A549 (cell line): ENCODE results near the gene GMEB2. TPM values are rescaled to one million over a fixed set of nuclear protein-coding genes. Genes with fewer than 3 reads are reported as not detected.

ENCODE experiments used
- ATAC-seq, 2 experiments: fragments of 200-7000 bp in 1 of 2; fragments of >200 bp in 1 of 2; cut with Nextera tagmentation in 1 of 2; cut with Tn5 transposase in 1 of 2; 3 replicates each; pipeline versions ENCODE4 v1.8.0 to v1.9.1; 2018 to 2020; ENCODE audit warnings: mild to moderate bottlenecking in 1 of 2, moderate library complexity in 1 of 2
- CTCF ChIA-PET: fragments of 300-600 bp; sonication (Branson Sonifier 250); formaldehyde crosslinking; extraction: SDS; loops from one replicate; lab custom pipeline; 2021; ENCODE audit warnings: antibody characterized with exemption, inconsistent platforms; lab: Yijun Ruan, JAX
- POLR2A ChIA-PET: fragments of 350-600 bp; formaldehyde crosslinking; extraction: SDS; loops from one replicate; lab custom pipeline; 2021; ENCODE audit warnings: antibody characterized with exemption, inconsistent platforms; lab: Yijun Ruan, JAX
- DNase-seq, 2 experiments: peaks; one replicate each; pipeline versions ENCODE4 v3.0.0 to v3.0.0-alpha.2; 2011 to 2016; ENCODE audit warnings: low read depth in 1 of 2, low spot score in 1 of 2
- FAIRE-seq: peaks from 2 replicates; lab custom pipeline; 2011; peaks lifted over from hg19 to GRCh38; lab: Jason Lieb, UNC
- H3K27ac ChIP-seq, 2 experiments: fragments of >200 bp; sonication (Bioruptor Twin); formaldehyde crosslinking; 3 replicates each; pipeline ENCODE4 v1.5.1; 2016 to 2017
- H3K4me1 ChIP-seq: fragments of >200 bp; sonication (Bioruptor Twin); formaldehyde crosslinking; 3 replicates; pipeline ENCODE4 v1.6.1; 2016
- H3K4me2 ChIP-seq: fragments of >200 bp; sonication (Bioruptor Twin); formaldehyde crosslinking; 3 replicates; pipeline ENCODE4 v1.6.1; 2016
- H3K4me3 ChIP-seq: fragments of >200 bp; sonication (Bioruptor Twin); formaldehyde crosslinking; 3 replicates; pipeline ENCODE4 v1.5.1; 2016
- H3K9me3 ChIP-seq: fragments of >200 bp; sonication (Bioruptor Twin); formaldehyde crosslinking; 3 replicates; pipeline ENCODE4 v1.6.1; 2016
- ATOH8 ChIP-seq: fragments of 250-450 bp; sonication (Bioruptor Pico); IDR thresholded peaks from 2 replicates; pipeline ENCODE4 v1.5.0; 2020; ENCODE audit warnings: low read depth, mild to moderate bottlenecking, moderate library complexity
- CBX8 ChIP-seq: fragments of 200-600 bp; sonication (generic); IDR thresholded peaks from 2 replicates; pipeline ENCODE4 v1.6.1; 2016
- CEBPB ChIP-seq, 2 experiments: fragments of >200 bp in 1 of 2; sonication (Bioruptor Twin) in 1 of 2; formaldehyde crosslinking in 1 of 2; IDR thresholded peaks; 2 replicates each; pipeline ENCODE4 v1.6.1; 2012 to 2016
- CTCF ChIP-seq: fragments of >200 bp; sonication (Bioruptor Twin); formaldehyde crosslinking; IDR thresholded peaks from 3 replicates; pipeline ENCODE4 v1.5.1; 2016
- E2F6 ChIP-seq: IDR thresholded peaks from 2 replicates; pipeline ENCODE4 v1.6.1; 2012; ENCODE audit warnings: low read depth, borderline replicate concordance
- EHMT2 ChIP-seq: fragments of 200-600 bp; sonication (generic); IDR thresholded peaks from 2 replicates; pipeline ENCODE4 v1.6.1; 2016; ENCODE audit warnings: antibody characterized with exemption, low read depth, mild to moderate bottlenecking, moderate library complexity
- FOXS1 ChIP-seq: fragments of 250-450 bp; sonication (Bioruptor Pico); IDR thresholded peaks from 2 replicates; pipeline ENCODE4 v1.5.0; 2020; ENCODE audit warnings: mild to moderate bottlenecking, moderate library complexity
- GATA3 ChIP-seq: IDR thresholded peaks from 2 replicates; pipeline ENCODE4 v1.6.1; 2012; ENCODE audit warnings: borderline replicate concordance
- HDAC2 ChIP-seq: fragments of 200-600 bp; sonication (generic); IDR thresholded peaks from 2 replicates; pipeline ENCODE4 v1.6.1; 2016
- HES2 ChIP-seq: fragments of >200 bp; sonication (Bioruptor Twin); formaldehyde crosslinking; IDR thresholded peaks from 2 replicates; pipeline ENCODE4 v1.6.1; 2016
- HOXA7 ChIP-seq: fragments of 250-450 bp; sonication (Bioruptor Pico); IDR thresholded peaks from 2 replicates; pipeline ENCODE4 v1.5.0; 2020; ENCODE audit warnings: mild to moderate bottlenecking, moderate library complexity
- HOXB13 ChIP-seq: fragments of 250-450 bp; sonication (Bioruptor Pico); IDR thresholded peaks from 2 replicates; pipeline ENCODE4 v1.5.0; 2020; ENCODE audit warnings: low read depth, mild to moderate bottlenecking, moderate library complexity
- HOXB5 ChIP-seq: fragments of 250-450 bp; sonication (Bioruptor Pico); IDR thresholded peaks from 2 replicates; pipeline ENCODE4 v1.5.0; 2020; ENCODE audit warnings: mild to moderate bottlenecking, moderate library complexity
- JUNB ChIP-seq: fragments of >200 bp; sonication (Bioruptor Twin); formaldehyde crosslinking; IDR thresholded peaks from 2 replicates; pipeline ENCODE4 v1.6.1; 2016
- KDM1A ChIP-seq: fragments of 200-600 bp; sonication (generic); IDR thresholded peaks from 2 replicates; pipeline ENCODE4 v1.6.1; 2016; ENCODE audit warnings: low read depth, mild to moderate bottlenecking
- MAFK ChIP-seq: fragments of 450-650 bp; IDR thresholded peaks from 2 replicates; pipeline ENCODE4 v1.6.1; 2014; ENCODE audit not compliant: partially characterized antibody
- MAZ ChIP-seq: fragments of 150-350 bp; IDR thresholded peaks from 2 replicates; pipeline ENCODE4 v1.6.1; 2014; ENCODE audit warnings: antibody characterized with exemption, low read depth, low read length, borderline replicate concordance
- NPAS2 ChIP-seq: fragments of 250-450 bp; sonication (Bioruptor Pico); IDR thresholded peaks from 2 replicates; pipeline ENCODE4 v1.8.0; 2022; ENCODE audit warnings: mild to moderate bottlenecking, moderate library complexity, borderline replicate concordance
- NR3C1 ChIP-seq: fragments of >200 bp; sonication (Bioruptor Twin); formaldehyde crosslinking; IDR thresholded peaks from 3 replicates; pipeline ENCODE4 v1.6.1; 2017
- POLR2A ChIP-seq: IDR thresholded peaks from 2 replicates; pipeline ENCODE4 v1.6.1; 2012; ENCODE audit warnings: mild to moderate bottlenecking, low read length
- RCOR1 ChIP-seq: fragments of 150-350 bp; IDR thresholded peaks from 2 replicates; pipeline ENCODE4 v1.6.1; 2014; ENCODE audit warnings: antibody characterized with exemption, low read length, low read depth
- RFX5 ChIP-seq: fragments of 450-650 bp; IDR thresholded peaks from 2 replicates; pipeline ENCODE4 v1.7.1; 2014; ENCODE audit warnings: antibody characterized with exemption, mild to moderate bottlenecking, moderate library complexity
- RNF2 ChIP-seq: fragments of 200-600 bp; sonication (generic); IDR thresholded peaks from 2 replicates; pipeline ENCODE4 v1.6.1; 2016; ENCODE audit warnings: low read depth, mild to moderate bottlenecking, antibody characterized with exemption, moderate library complexity, borderline replicate concordance
- SMC3 ChIP-seq: fragments of >200 bp; sonication (Bioruptor Twin); formaldehyde crosslinking; IDR thresholded peaks from 3 replicates; pipeline ENCODE4 v1.6.1; 2018; ENCODE audit warnings: inconsistent platforms
- SREBF2 ChIP-seq: fragments of 450-650 bp; IDR thresholded peaks from 2 replicates; pipeline ENCODE4 v1.6.1; 2014; ENCODE audit warnings: mild to moderate bottlenecking, moderate library complexity
- TFCP2L1 ChIP-seq: fragments of 250-450 bp; sonication (Bioruptor Pico); IDR thresholded peaks from 2 replicates; pipeline ENCODE4 v1.5.0; 2021; ENCODE audit warnings: mild to moderate bottlenecking
- USF2 ChIP-seq: fragments of 450-650 bp; IDR thresholded peaks from 2 replicates; pipeline ENCODE4 v1.6.1; 2014; ENCODE audit warnings: antibody characterized with exemption
- ZFP36 ChIP-seq: fragments of 450-650 bp; IDR thresholded peaks from 2 replicates; pipeline ENCODE4 v1.6.1; 2014; ENCODE audit warnings: borderline replicate concordance; ENCODE audit not compliant: partially characterized antibody
- WGBS: methylation state at CpG from one replicate; pipeline ENCODE4 v1.1.6; 2017; ENCODE audit errors: missing lambda C conversion rate; 5-methylcytosine and 5-hydroxymethylcytosine counted together
- polyA plus RNA-seq, 4 experiments: library from polyadenylated mRNA; depleted of rRNA in 3 of 4; stranded (reverse); fragments of >200 nt; fragmentation: RNase III in 1 of 4; extraction: RNeasy Plus Mini Kit Qiagen cat#74134 plus additional on column Dnase treatment in 1 of 4; gene quantifications; 2 replicates in 3 of 4; 3 replicates in 1 of 4; pipeline ENCODE4 v1.2.3, GENCODE V29; 2011 to 2017

The GMEB2 gene
- polyA plus RNA-seq, 2 of the 4 experiments (the other 2 are of a cell fraction) = 6.5 to 6.8 TPM

- H3K9me3 ChIP-seq = no peaks in the 10 kb centered on the region
- ChIA-PET POLR2A (no interaction called here), CTCF (no interaction called here)
- DNase-seq (no peak), FAIRE-seq (no peak), ATAC-seq (no peak)
- no peak overlapping the region for H3K27ac ChIP-seq
- WGBS = 91% methylated on average over 19 of the region's 26 CpGs
- no peak for TF ChIP-seq RNF2
- TF ChIP-seq CTCF = no peak
- TF ChIP-seq HDAC2 = no peak
- no peak for TF ChIP-seq GATA3
- no peak for TF ChIP-seq POLR2A
- TF ChIP-seq HOXB5 (CRISPR knock-in tag) = no peak
- no peak for TF ChIP-seq NR3C1
- TF ChIP-seq MAZ = no peak
- TF ChIP-seq CBX8 = no peak
- TF ChIP-seq HES2 = no peak
- TF ChIP-seq HOXB13 (CRISPR knock-in tag) = no peak
- TF ChIP-seq MAFK = no peak
- no peak for TF ChIP-seq SMC3
- no peak for TF ChIP-seq EHMT2
- no peak for TF ChIP-seq FOXS1 (CRISPR knock-in tag)
- no peak for TF ChIP-seq RCOR1
- TF ChIP-seq SREBF2 = no peak
- TF ChIP-seq KDM1A = no peak
- H3K4me2 ChIP-seq = no peak overlapping the region
- H3K4me3 ChIP-seq = no peak overlapping the region
- peaks cover 6% of the 10 kb centered on the region; the same call in 2 of the 3 replicates for H3K4me1 ChIP-seq
Observed at GRCh38 chr20:63663332-63664066, 36.6 kb upstream of the GMEB2 start.

- Histone ChIP-seq H3K9me3 (no peaks in the 10 kb centered on the region), H3K4me3 (no peak overlapping the region), H3K4me2 (no peak overlapping the region), H3K27ac (no peak overlapping the region), H3K4me1 (peaks cover 6% of the 10 kb centered on the region; the same call in 2 of the 3 replicates)
- POLR2A ChIA-PET = no interaction called here
- DNase-seq (no peak), ATAC-seq (no peak), FAIRE-seq (no peak)
- 84% methylated on average over 9 of the region's 9 CpGs for WGBS
- TF ChIP-seq TFCP2L1 (CRISPR knock-in tag) = no peak
- no peak for TF ChIP-seq JUNB
- TF ChIP-seq USF2 = no peak
- no peak for TF ChIP-seq CEBPB (IDR thresholded peaks at IDR 0.05)
- CTCF ChIA-PET = interaction anchor here (0.9 to 2.7 kb wide), 2 partner anchors 18 to 311 kb away, joined by 4 to 8 read pairs; no protein-coding TSS in a partner anchor
Observed at GRCh38 chr20:63662813-63663189, 35.9 kb upstream of the GMEB2 start.

- Histone ChIP-seq H3K4me1 (peaks cover 6% of the 10 kb centered on the region; the same call in 2 of the 3 replicates), H3K27ac (no peak overlapping the region), H3K4me3 (no peak overlapping the region), H3K9me3 (no peaks in the 10 kb centered on the region), H3K4me2 (no peak overlapping the region)
- POLR2A ChIA-PET = no interaction called here
- CTCF ChIA-PET = interaction anchor here (0.9 to 2.7 kb wide), 4 partner anchors 19 to 312 kb away, joined by 3 to 9 read pairs (median 6); partner anchors contain the start of gene PTK6
- FAIRE-seq = no peak
- ATAC-seq = no peak
- WGBS = 89% methylated on average over 23 of the region's 33 CpGs
- DNase-seq = no peak
- TF ChIP-seq ZFP36 (no peak), ATOH8 (CRISPR knock-in tag) (no peak), E2F6 (no peak), NPAS2 (CRISPR knock-in tag) (no peak), CTCF (no peak), RFX5 (no peak), HOXA7 (no peak), SMC3 (no peak), SREBF2 (no peak)
Observed at GRCh38 chr20:63661959-63662812, 35.3 kb upstream of the GMEB2 start.
